ENCODE data around the gene DENND4C. TPM values are rescaled to one million over a fixed set of nuclear protein-coding genes. Genes with fewer than 3 reads are reported as not detected.

DENND4C gene
- total and polyA plus RNA-seq, 2 of the 4 experiments (the other 2 are of a cell fraction), result 9.0 to 32.6 TPM

GRCh38 chr9:19336166-19336565, 105.7 kb downstream of the DENND4C start:
- H3K18ac ChIP-seq (ENCODE audit: low read depth, low read length), result no peak overlapping the region
- no peak overlapping the region for H4K5ac ChIP-seq (ENCODE audit: low read depth, low read length)
- no peak overlapping the region for H3K14ac ChIP-seq (replicated peaks; ENCODE audit: low read depth, low read length)
- H2AK5ac ChIP-seq (ENCODE audit: low read depth, low read length), result no peak overlapping the region
- no peak overlapping the region for H2BK15ac ChIP-seq (ENCODE audit: low read depth, low read length)
- ATAC-seq (ENCODE audit: low read depth) (no peak), DNase-seq (no peak)
- TF ChIP-seq RAD21 (IDR thresholded peaks at IDR 0.05; ENCODE audit: low read length) (no peak), CTCF (conservative IDR thresholded peaks at IDR 0.05; ENCODE audit: low read depth, low read length) (no peak), SMC3 (IDR thresholded peaks at IDR 0.05; ENCODE audit: low read depth, low read length) (no peak), MXI1 (IDR thresholded peaks at IDR 0.05; ENCODE audit: borderline replicate concordance, low read depth, low read length) (no peak), NFE2L2 (IDR thresholded peaks at IDR 0.05; ENCODE audit: low read depth, low read length) (no peak), FOS (IDR thresholded peaks at IDR 0.05; ENCODE audit: low read depth, low read length) (no peak), MAZ (IDR thresholded peaks at IDR 0.05; ENCODE audit: borderline replicate concordance, low read depth, low read length) (no peak), BHLHE40 (IDR thresholded peaks at IDR 0.05; ENCODE audit: low read depth, low read length) (no peak), CEBPB (IDR thresholded peaks at IDR 0.05; ENCODE audit: low read depth, low read length) (no peak), CHD1 (IDR thresholded peaks at IDR 0.05; ENCODE audit: low read depth, low read length) (no peak), POLR2A (IDR thresholded peaks at IDR 0.05; ENCODE audit: low read depth, low read length) (no peak), RFX5 (IDR thresholded peaks at IDR 0.05; ENCODE audit: low read depth, low read length) (no peak), MAFK (IDR thresholded peaks at IDR 0.05; ENCODE audit: low read depth, low read length) (no peak), ELK1 (IDR thresholded peaks at IDR 0.05; ENCODE audit: borderline replicate concordance, low read depth, low read length) (no peak)
- TF ChIP-seq, protein P1, sequence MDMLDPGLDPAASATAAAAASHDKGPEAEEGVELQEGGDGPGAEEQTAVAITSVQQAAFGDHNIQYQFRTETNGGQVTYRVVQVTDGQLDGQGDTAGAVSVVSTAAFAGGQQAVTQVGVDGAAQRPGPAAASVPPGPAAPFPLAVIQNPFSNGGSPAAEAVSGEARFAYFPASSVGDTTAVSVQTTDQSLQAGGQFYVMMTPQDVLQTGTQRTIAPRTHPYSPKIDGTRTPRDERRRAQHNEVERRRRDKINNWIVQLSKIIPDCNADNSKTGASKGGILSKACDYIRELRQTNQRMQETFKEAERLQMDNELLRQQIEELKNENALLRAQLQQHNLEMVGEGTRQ (IDR thresholded peaks at IDR 0.05; ENCODE audit: low read depth, low read length), result no peak
- H2BK20ac ChIP-seq (ENCODE audit: low read depth, low read length), result no peak overlapping the region
- peaks cover 18% of the 10 kb centered on the region for H3K36me3 ChIP-seq (ENCODE audit: control insufficient read depth, insufficient read depth, low read length)
- no peak overlapping the region for H4K91ac ChIP-seq (ENCODE audit: insufficient read depth, low read depth, low read length)
- no TSS peak for BruUV-seq (replicated peaks)
- dilution Hi-C loops (cut with HindIII; ENCODE audit: low sequenced_read_pairs, unreplicated experiment) (no loop called here), in situ Hi-C loops (cut with MboI; ENCODE audit: low sequenced_read_pairs) (no loop called here), intact Hi-C loops (cut with micrococcal nuclease) (loop anchor here (5.0 kb wide), 1 partner anchor 36 kb away; no protein-coding TSS in a partner anchor)
- no peak overlapping the region for H4K8ac ChIP-seq (ENCODE audit: low read depth in 2 of 2, low read length in 2 of 2)
- no peak overlapping the region for H2AFZ ChIP-seq (replicated peaks; ENCODE audit: low read length, poor library complexity)
- H3K4ac ChIP-seq (ENCODE audit: low read depth, low read length), result no peak overlapping the region
- CTCF ChIA-PET, result interaction anchor here (0.8 kb wide), 1 partner anchor 10 kb away, joined by 3 read pairs; no protein-coding TSS in a partner anchor
- H2BK120ac ChIP-seq (ENCODE audit: low read depth, low read length), result no peak overlapping the region
- no peak overlapping the region for H3K27ac ChIP-seq (ENCODE audit: insufficient read depth, low read length)
- no peaks in the 10 kb centered on the region for H3K27me3 ChIP-seq (ENCODE audit: control insufficient read depth, insufficient read depth, low read length)
- H3K4me2 ChIP-seq (ENCODE audit: low read depth, low read length), result no peak overlapping the region
- H4K20me1 ChIP-seq (ENCODE audit: insufficient read depth, low read length), result no peaks in the 10 kb centered on the region
- H2BK5ac ChIP-seq (ENCODE audit: low read depth, low read length, poor library complexity, severe bottlenecking), result no peak overlapping the region
- no peak overlapping the region for H3K9ac ChIP-seq (ENCODE audit: low read depth, low read length)
- H2AK9ac ChIP-seq (replicated peaks; ENCODE audit: low read depth, low read length, poor library complexity), result no peak overlapping the region
- H3K23ac ChIP-seq (ENCODE audit: low read depth, low read length), result no peak overlapping the region
- POLR2A ChIA-PET (ENCODE audit: unreplicated experiment), result no interaction called here
- H3K9me3 ChIP-seq (ENCODE audit: control insufficient read depth, insufficient read depth, low read length), result no peaks in the 10 kb centered on the region
- WGBS, 2 experiments (ENCODE audit: extremely low coverage in 2 of 2, insufficient read length in 1 of 2), result no CpG with 5 or more reads among the region's 7 CpGs
- H3K9me1 ChIP-seq (ENCODE audit: insufficient read depth, low read length), result no peaks in the 10 kb centered on the region
- H3K4me1 ChIP-seq (ENCODE audit: control insufficient read depth, insufficient read depth, low read length), result no peaks in the 10 kb centered on the region
- H3K4me3 ChIP-seq (ENCODE audit: insufficient read depth, low read depth, low read length), result no peak overlapping the region
- 0 out of 4 replicates have a peak, but pooled peaks cover 0 to 3% of the 10 kb centered on the region in 2 experiments for H3K79me1 ChIP-seq (ENCODE audit: low read depth in 1 of 2, low read length in 2 of 2)
- H3K56ac ChIP-seq (ENCODE audit: extremely low read depth, insufficient read depth, low read length), result no peak overlapping the region

Measured in IMR-90 (cell line).